Thymus (tissue), 11 donors: ENCODE measurements around the gene ZBP1. TPM values are rescaled to one million over a fixed set of nuclear protein-coding genes. Genes with fewer than 3 reads are reported as not detected.

ENCODE experiments used
- DNase-seq, 9 donors: peaks; one replicate each; pipeline ENCODE4 v3.0.0-alpha.2; 2013; ENCODE audit warnings: low spot score in 9 of 9, low read depth in 6 of 9, missing footprints in 1 of 9
- H3K27ac ChIP-seq, 2 donors: one replicate each; pipeline ENCODE4 v1.5.1; 2013; ENCODE audit warnings: control low read depth in 1 of 2, low read depth in 1 of 2, low read length in 1 of 2, mild to moderate bottlenecking in 1 of 2, moderate library complexity in 1 of 2
- H3K27me3 ChIP-seq, 2 donors: one replicate each; pipeline ENCODE4 v1.5.1; 2013; ENCODE audit warnings: low read length in 1 of 2; ENCODE audit not compliant: control insufficient read depth in 2 of 2, insufficient read depth in 1 of 2
- H3K36me3 ChIP-seq, 2 donors: one replicate each; pipeline ENCODE4 v1.5.1; 2013; ENCODE audit warnings: low read length in 1 of 2, mild to moderate bottlenecking in 1 of 2, moderate library complexity in 1 of 2; ENCODE audit not compliant: control insufficient read depth in 2 of 2, insufficient read depth in 2 of 2
- H3K4me1 ChIP-seq, 2 donors: one replicate each; pipeline ENCODE4 v1.5.1; 2013; ENCODE audit warnings: low read length in 2 of 2; ENCODE audit not compliant: control insufficient read depth in 2 of 2, insufficient read depth in 2 of 2
- H3K4me3 ChIP-seq, 2 donors: one replicate each; pipeline ENCODE4 v1.5.1; 2013; ENCODE audit warnings: low read length in 2 of 2, control low read depth in 1 of 2, mild to moderate bottlenecking in 1 of 2
- H3K9me3 ChIP-seq, 2 donors: one replicate each; pipeline ENCODE4 v1.5.1; 2013; ENCODE audit warnings: low read length in 1 of 2, mild to moderate bottlenecking in 1 of 2; ENCODE audit not compliant: control insufficient read depth in 2 of 2, insufficient read depth in 1 of 2
- WGBS: extraction: QIAGEN DNeasy Blood & Tissue Kit; methylation state at CpG from one replicate; pipeline ENCODE4 v1.1.7; 2013; 5-methylcytosine and 5-hydroxymethylcytosine counted together
- polyA plus RNA-seq: library from polyadenylated mRNA; stranded (reverse); fragments of 200-250 nt; gene quantifications from one replicate; pipeline ENCODE4 v1.2.3, GENCODE V29; 2013
- total RNA-seq: library from RNA; stranded (reverse); fragments of 120-200 nt; gene quantifications from one replicate; pipeline ENCODE4 v1.2.4, GENCODE V29; 2013
- donor health status: healthy.

Gene ZBP1
- total and polyA plus RNA-seq, 2 donors: 2.0 to 3.4 TPM

DNA sequence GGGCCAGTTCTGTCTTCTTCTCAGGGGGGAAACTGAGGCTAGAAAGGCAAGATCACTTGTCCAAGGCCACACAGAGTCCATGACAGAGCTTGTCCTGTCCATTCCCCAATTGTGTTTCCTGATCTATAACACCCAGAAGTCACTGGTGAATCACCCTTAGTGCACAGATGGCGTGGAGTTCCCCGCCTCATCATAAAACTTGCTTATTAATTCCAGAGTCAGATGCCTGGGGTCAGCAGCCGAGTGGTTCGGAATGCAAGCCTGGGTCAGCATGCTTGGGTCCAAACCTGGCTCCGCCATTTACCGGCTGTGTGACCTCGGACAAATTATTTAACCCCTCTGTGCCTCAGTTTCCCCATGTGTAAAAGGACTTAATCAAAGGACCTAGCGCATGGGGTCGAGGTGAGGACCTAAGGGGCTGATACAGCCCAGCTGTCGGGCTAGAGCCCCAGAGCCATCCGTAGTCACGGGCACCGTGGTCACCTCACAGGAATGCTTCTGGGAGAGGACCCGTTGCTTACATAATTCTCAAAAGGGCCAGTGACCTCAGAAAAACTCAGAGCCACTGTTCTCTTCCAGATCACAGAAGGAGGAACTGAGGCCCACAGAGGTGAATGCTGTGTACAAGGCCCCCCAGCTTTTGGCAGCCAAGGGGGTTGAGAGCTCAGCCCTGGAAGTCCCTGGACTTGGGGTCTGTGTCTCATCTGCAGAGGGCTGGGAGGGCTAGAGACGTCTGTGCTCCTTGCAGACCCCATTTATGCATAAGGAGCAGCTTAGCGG, 1.4 kb upstream of the ZBP1 start:
- Histone ChIP-seq H3K27ac (no peak overlapping the region), H3K36me3 (no peaks in the 10 kb centered on the region), H3K27me3 (peaks cover 15 to 24% of the 10 kb centered on the region in 2 donors), H3K4me1 (peaks cover 25 to 49% of the 10 kb centered on the region in 2 donors), H3K9me3 (peaks cover 0 to 8% of the 10 kb centered on the region in 2 donors), H3K4me3 (no peak overlapping the region)
- 96% methylated on average over 16 of the region's 16 CpGs for WGBS
- no peak for DNase-seq

DNA sequence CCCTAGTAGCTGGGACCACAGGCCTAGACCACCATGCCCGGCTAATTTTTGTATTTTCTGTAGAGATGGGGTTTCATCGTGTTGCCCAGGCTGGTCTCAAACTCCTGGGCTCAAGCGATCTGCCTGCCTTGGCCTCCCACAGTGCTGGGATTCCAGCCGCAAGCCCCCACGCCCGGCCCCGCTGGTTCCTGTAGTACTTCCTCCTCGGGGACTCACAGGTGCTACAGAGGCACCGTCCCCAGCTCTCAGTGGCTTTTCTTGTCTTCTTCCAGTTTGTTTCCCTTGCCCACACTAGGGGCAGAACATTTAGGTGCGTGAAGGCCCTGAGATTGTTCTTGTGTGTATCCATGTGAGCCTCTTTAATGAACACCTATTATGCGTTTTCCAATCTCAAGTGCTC, 773 bp upstream of the ZBP1 start:
- Histone ChIP-seq H3K4me1 (peaks cover 25 to 49% of the 10 kb centered on the region in 2 donors), H3K36me3 (no peaks in the 10 kb centered on the region), H3K9me3 (peaks cover 0 to 8% of the 10 kb centered on the region in 2 donors), H3K4me3 (no peak overlapping the region), H3K27me3 (peaks cover 15 to 30% of the 10 kb centered on the region in 2 donors), H3K27ac (peak overlapping the region in 1 of 2 donors; percentile 44)
- peak in 2 of 9 donors; percentile 22 to 60 for DNase-seq
- WGBS: 11% methylated on average over 11 of the region's 11 CpGs

DNA sequence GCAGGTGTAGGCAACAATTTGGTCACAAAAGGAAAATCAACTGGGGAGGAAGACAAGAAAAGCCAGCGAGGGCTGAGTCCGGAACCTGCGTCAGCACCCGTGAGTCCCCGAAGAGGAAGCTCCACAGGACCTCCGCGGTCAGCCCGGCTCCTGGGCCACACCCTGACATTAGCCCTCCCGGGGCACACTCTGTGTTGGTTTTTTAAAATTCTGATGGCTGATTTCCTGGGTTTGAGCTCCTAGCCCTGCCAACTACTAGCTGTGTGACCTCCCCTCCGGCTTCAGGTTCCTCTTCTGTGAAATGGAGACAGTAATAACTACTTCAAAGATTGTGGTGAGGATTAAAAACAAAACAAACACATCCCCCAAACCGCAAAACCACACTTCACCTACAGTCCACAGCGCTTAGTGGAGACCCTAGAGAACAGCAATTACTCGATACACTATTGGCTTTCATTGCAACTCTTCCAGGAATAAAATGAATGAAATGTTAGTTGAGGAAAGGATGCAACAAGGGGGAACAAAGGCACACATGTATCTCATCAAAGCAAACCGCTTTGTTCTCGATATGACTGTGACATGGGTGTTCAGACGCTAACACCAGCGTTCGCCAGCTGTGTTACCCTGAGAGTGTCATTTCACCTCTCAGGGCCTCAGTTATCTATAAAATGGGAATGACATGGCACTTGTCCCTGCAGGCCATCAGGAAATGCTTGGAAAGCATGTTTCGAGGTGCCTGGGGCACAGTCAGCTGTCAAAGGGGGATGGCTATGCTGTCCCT, 985 bp downstream of the ZBP1 start:
- peak overlapping the region; percentile 32 to 53 for H3K27ac ChIP-seq
- peaks cover 25 to 49% of the 10 kb centered on the region in 2 donors for H3K4me1 ChIP-seq
- 7% methylated on average over 19 of the region's 19 CpGs for WGBS
- no peaks in the 10 kb centered on the region for H3K9me3 ChIP-seq
- H3K27me3 ChIP-seq: peaks cover 15 to 48% of the 10 kb centered on the region in 2 donors
- H3K4me3 ChIP-seq: peak overlapping the region in 1 of 2 donors; percentile 8
- no peaks in the 10 kb centered on the region for H3K36me3 ChIP-seq
- peak; percentile 26 to 86 (median 57) for DNase-seq

DNA sequence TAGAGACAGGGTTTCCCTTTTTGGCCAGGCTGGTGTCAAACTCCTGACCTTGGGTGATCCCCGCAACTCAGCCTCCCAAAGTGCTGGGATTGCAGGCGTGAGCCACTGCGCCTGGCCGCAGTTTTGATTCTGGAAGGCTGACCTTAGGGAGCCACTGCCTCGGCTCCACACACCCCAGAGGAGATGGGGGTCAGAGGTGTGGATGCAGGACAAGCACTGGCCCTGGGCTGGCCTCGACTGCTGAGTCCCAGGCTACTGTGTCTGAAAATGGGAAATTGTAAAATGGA, 1.5 kb downstream of the ZBP1 start:
- 68% methylated on average over 6 of the region's 6 CpGs for WGBS

DNA sequence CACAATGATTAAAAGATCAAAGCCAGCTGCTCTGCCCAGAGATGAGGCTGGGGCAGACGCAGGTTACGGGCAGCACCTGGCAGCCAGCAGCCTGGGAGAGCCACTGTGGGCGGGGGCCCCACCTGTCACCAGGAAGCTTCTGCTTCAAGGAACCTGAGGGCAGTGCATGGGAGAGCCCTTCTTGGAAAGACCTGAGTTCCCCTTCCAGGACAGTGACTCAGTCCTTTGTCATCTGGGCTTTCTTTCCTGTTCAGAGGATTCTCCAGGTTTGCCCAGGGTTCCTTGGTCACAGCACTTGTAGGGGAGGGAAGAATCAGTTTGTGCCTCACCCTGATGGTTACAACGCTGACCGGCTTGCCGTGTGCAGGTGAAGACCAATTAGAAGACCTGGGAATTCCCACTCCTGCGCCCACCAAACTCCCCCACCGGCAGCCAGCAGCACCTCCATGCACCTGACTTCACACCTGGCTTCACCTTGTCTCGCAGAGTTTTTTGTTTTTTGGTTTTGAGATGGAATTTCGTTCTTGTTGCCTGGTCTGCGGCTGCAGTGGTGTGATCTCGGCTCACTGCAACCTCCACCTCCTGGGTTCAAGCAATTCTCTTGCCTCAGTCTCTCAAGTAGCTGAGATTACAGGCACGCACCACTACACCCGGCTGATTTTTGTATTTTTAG, 2.0 kb downstream of the ZBP1 start:
- Histone ChIP-seq H3K36me3 (no peaks in the 10 kb centered on the region), H3K27ac (no peak overlapping the region), H3K27me3 (peaks cover 17 to 53% of the 10 kb centered on the region in 2 donors), H3K9me3 (no peaks in the 10 kb centered on the region), H3K4me3 (no peak overlapping the region), H3K4me1 (peaks cover 25 to 49% of the 10 kb centered on the region in 2 donors)
- DNase-seq: peak in 1 of 9 donors; percentile 19
- WGBS: 71% methylated on average over 14 of the region's 14 CpGs

More for the DNA sequence above, 1.5 kb downstream of the ZBP1 start:
- H3K36me3 ChIP-seq: no peaks in the 10 kb centered on the region
- peak overlapping the region; percentile 32 to 53 for H3K27ac ChIP-seq
- H3K4me3 ChIP-seq: no peak overlapping the region
- H3K4me1 ChIP-seq: peaks cover 25 to 49% of the 10 kb centered on the region in 2 donors
- no peak for DNase-seq
- H3K9me3 ChIP-seq: no peaks in the 10 kb centered on the region
- H3K27me3 ChIP-seq: peaks cover 15 to 49% of the 10 kb centered on the region in 2 donors

DNA sequence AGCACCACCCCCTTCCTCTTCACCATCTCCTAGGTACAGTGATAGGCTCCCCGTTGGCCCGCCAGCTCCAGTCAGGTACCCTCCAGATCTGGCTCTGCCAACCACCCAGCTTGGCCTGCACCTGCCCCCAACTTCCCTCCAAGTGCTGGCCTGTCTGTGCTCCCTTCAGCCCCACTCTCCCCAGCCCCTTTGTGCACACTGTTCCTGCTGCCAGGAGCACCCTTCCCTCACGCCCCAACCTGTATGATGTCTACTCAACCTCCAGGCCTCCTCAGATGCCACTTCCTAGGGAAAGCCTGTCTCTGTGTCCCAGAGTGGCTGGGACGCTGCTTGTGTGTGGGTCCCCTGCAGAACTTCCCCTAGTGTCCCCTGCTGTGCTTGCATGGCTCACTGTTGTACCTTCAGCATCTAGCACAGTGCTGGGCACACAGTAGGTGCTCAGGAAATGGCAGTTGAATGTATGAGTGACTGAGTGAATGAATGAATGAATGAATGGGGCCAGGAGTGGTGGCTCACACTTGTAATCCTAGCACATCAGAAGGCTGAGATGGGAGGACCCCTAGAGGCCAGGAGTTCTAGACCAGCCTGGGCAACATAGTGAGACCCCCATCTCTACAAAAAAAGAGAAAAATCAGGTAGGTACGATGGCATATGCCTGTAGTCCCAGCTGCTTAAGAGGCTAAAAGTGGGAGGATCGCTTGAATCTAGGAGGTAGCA, 3.0 kb downstream of the ZBP1 start:
- WGBS: 95% methylated on average over 6 of the region's 6 CpGs
- H3K27me3 ChIP-seq: peaks cover 14 to 54% of the 10 kb centered on the region in 2 donors
- peaks cover 25 to 47% of the 10 kb centered on the region in 2 donors for H3K4me1 ChIP-seq
- H3K4me3 ChIP-seq: no peak overlapping the region
- DNase-seq: no peak
- no peak overlapping the region for H3K27ac ChIP-seq
- H3K9me3 ChIP-seq: no peaks in the 10 kb centered on the region
- no peaks in the 10 kb centered on the region for H3K36me3 ChIP-seq

DNA sequence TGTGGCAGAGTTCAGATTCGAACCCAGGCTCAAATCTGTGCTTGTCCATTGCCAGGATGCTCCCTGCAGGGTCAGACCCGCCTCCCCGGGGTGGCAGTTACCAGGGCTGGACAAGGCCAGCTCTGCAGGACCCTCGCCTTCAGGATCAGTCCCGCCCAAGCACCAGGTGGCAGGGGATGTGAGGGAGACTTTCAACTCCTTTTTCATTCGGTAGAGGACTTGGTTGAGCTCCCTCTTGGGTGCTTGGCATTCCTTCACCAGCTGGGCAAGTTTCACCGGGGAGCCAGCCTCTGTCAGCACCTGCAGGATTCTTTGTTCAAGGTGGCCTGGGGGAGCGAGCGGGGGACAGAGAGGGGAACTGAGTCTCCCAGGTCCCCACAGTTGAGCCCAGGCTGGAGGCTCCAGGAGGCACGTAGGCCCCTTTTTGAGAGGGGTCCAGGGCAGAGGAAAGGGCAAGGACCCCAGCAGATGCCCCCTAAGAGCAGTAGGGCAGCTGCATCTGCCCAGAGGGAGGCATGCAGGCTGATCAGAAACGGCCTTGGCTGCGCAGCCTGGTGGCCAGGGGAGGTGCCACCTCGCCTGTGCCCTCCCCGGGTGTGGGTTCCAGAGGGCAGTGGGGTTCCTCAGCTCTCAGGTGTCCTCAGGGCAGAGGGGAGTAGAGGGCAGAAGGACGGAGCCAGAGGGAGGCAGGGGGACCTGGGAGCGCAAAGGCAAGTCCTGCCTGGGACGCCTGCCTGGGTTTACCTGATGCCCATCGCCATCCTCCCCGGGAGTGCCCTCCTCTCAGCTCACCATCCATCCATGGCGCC, 3.9 kb downstream of the ZBP1 start:
- Histone ChIP-seq H3K4me1 (peaks cover 18 to 38% of the 10 kb centered on the region in 2 donors), H3K9me3 (no peaks in the 10 kb centered on the region), H3K36me3 (no peaks in the 10 kb centered on the region), H3K27me3 (peaks cover 14 to 59% of the 10 kb centered on the region in 2 donors), H3K27ac (no peak overlapping the region), H3K4me3 (no peak overlapping the region)
- no peak for DNase-seq
- WGBS: 96% methylated on average over 20 of the region's 20 CpGs

DNA sequence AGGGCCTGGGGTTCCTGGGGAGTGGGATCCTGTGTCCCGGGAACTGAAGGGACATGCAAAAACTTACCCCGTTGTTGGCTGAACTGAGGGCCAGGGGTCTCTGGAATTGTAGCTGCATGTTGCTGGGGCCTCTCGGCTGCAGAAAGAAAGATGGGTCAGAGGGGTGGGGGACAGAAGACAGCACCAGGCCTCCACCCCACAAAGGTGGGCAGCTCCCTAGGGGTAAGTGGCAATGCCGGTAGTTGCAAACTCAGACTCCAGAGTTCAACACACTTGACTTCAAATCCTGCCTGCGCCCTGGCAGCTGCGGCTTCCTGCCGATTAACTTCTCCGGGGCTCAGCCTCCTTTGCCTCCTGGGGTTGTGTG, 4.8 kb downstream of the ZBP1 start:
- H3K36me3 ChIP-seq: no peaks in the 10 kb centered on the region
- WGBS: 92% methylated on average over 8 of the region's 8 CpGs
- no peak overlapping the region for H3K27ac ChIP-seq
- no peak for DNase-seq
- no peak overlapping the region for H3K4me3 ChIP-seq
- H3K27me3 ChIP-seq: peaks cover 14 to 61% of the 10 kb centered on the region in 2 donors
- H3K4me1 ChIP-seq: peaks cover 9 to 29% of the 10 kb centered on the region in 2 donors
- H3K9me3 ChIP-seq: no peaks in the 10 kb centered on the region
